ENCODE results near the gene TMEM63A.
"Not testable (repeated sequence)": the region's sequence is repeated elsewhere in the genome, so short reads cannot be mapped to it uniquely, and the experiment has no call there.

The TMEM63A gene

DNA sequence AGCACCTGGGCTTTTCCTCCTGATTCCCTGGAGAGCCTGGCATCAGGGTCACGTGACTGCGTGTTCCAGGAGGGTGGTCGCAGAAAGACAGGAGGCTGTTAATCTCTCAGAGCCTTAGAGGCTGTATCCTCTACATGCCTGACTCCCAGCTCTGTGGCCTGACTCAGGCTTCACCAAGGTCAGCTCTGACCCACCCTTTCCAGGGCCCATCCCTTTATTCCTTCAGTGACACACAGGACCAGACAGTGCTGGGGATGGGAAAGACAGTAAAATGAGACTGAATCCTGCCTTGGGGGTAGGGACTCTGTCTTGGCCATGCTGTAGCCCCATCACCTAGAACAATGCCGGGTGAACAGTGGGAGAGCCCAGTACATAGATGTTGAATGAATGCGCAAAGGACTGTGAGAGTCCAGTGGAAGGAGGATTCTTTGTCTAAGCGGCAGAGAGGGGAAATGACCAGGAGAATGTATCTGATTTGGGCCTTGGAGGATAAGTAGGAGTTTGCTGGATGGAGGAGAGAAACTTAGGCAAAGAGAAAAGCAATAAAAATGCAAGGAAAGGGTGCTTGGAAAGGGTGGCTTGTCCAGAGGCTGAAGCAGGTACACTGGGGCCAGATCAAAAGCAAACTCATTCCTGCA is 39.3 kb downstream of the TMEM63A start:
- no peak for DNase-seq

DNA sequence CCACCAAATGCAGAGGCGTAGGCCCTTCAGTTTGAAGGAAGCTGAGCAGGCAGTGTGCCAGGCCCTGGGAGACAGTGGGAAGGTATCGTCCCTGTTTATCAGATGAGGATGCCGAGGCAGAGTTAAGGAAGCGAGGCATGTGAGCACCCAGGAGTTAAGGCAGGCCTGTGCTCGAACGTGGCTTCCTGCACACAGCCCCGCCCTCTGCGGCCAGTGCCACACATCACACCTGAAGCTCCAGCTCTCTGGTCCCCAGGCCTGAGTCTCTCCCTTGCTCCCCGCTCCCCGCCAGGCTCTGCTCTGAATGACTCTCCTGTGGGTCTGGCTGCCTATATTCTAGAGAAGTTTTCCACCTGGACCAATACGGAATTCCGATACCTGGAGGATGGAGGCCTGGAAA is 40.1 kb downstream of the TMEM63A start:
- no peak for DNase-seq

DNA sequence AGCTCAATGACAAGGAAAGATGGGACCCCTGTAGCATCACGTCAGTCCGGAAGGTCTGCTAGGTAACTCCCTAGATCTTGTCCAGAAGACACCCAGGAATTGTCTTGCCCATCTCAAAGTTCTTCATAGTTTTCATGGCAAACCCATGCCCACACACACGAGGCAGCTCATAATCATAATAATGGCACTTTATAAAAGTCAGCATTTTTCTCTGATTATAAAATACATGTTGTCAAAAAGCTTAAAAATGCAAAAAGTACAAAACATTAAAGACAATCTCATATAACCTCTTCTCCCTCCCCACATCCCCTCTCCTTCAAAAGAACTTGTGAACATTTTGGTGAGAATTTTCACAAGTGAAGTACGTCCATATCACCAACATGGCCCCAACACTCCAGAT is 41.5 kb downstream of the TMEM63A start:
- DNase-seq: no peak

DNA sequence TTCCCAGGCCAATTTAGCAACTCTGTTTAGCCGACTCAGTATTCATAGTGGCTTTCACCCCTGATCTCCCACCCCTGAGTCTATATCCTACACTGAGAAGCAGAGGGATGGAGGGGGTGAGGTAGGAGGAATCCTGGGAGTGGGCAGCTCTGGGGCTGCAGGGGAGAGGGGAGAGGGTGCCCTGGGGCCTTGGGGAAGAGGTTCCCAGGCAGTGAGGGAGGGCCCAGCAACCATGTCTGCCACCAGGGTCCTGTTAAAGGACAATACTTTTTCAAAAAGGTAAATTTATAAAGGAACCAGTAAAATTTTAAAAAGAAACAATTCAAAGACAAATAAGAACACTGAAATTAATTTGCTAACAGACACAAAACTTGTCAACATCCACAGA is 42.0 kb downstream of the TMEM63A start:
- DNase-seq: no peak

DNA sequence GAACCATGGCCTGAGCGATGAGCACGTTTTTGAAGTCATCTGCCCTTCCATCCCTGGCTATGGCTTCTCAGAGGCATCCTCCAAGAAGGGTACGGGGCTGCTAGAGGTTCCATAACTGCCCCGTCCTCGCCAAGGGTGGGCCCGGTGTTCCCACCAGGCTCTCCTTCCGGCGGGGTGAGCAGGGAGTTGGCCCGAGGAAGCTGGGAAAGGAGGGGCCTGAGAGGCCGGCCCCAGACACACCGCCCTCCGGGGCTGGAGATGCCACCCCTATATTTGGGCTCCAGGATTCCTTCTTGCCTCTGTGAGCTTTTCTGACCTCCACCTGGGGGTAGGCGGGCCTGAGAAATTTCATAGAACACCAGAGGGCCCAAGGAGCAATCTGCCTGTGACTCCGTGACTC is 43.4 kb downstream of the TMEM63A start:
- no peak for DNase-seq

DNA sequence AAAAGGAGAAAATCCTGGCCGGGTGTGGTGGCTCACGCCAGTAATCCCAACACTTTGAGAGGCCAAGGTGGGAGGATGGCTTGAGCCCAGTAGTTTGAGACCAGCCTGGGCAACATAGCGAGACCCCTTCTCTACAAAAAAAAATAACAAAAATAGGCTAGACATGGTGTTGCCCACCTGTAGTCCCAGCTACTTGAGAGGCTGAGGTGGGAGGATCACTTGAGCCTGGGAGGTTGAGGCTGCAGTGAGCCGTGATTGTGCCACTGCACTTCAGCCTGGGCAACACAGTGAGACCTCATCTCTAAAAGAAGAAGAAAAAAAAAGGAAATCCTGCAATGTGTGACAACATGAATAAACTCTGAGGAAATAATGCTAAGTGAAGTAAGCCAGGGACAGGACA is 45.9 kb downstream of the TMEM63A start:
- DNase-seq: not testable (repeated sequence)

DNA sequence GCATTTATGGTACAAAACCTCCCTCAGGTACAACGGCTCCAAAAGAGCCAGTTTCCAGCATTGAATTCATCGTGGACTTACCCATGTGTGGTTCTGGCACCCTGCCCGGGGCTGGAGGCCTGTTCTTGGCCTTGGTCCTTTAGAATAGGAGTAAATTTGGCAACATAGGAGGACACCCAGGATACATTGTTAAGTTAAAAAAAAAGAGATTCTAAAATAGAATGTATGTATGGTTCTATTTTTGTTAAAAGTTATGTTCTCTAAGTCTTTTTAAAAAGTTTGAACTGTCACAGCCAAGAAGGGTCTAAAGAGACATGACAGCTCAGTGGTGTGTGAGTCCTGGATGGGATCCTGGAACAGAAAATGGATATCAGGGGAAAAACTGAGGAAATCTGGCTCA is 46.3 kb downstream of the TMEM63A start:
- DNase-seq: no peak

DNA sequence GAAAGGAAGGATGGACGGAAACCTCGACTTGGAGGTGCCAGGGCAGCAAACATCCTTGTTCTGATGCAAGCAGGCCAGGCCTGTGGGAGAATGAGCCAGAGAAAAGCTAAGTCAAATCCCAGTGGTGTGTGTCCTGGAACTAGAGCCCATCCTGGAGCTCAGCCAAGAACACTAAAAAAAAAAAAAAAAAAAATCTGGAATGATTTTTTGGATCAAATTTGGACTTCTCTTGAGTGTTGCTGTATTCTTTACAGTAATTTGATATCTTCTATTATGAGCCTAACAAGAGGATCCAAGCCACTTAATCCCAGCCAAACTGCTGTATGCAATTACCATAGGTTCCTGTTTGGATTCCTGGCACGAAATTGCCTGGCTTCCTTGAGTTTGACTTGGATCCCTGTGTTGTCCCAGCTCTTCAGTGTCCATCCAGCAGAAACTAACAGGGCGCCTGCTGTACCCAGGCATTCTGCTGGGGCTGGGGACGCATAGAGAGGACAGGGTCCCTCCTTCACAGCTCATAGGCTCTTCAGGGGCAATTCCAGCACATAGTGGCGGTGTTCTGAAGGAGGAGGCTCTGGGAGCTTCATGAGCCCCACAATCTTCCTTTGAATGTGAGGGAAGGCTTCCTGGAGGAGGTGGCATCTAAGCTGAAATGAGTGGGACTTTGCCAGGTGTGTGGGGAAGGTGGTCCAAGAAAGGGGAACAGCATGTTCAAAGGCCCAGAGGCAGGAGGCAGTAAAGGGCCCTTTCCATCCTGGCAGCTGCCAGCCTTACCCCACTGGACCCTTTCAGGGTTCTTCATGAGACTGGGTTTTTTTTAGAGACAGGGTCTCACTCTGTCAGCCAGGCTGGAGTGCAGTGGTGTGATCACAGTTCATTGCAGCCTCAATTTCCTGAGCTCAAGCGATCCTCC is 47.5 kb downstream of the TMEM63A start:
- DNase-seq: no peak

DNA sequence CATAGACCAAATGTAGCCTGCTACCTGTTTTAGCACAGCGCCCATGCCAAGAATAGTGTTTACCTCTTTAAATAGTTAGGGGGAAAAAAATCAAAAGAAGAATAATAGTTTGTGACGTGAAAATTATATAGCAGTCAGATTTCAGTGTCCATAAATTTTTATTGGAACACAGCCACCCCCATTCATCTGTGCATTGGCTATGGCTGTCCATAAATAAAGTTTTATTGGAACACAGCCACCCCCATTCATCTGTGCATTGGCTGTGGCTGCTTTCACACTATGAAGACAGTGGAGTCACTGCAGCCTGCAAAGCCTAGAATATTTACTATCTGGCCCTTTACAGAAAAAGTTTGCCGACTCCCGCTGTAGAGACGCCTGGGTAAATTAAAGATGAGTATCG is 51.3 kb downstream of the TMEM63A start:
- no peak for DNase-seq

DNA sequence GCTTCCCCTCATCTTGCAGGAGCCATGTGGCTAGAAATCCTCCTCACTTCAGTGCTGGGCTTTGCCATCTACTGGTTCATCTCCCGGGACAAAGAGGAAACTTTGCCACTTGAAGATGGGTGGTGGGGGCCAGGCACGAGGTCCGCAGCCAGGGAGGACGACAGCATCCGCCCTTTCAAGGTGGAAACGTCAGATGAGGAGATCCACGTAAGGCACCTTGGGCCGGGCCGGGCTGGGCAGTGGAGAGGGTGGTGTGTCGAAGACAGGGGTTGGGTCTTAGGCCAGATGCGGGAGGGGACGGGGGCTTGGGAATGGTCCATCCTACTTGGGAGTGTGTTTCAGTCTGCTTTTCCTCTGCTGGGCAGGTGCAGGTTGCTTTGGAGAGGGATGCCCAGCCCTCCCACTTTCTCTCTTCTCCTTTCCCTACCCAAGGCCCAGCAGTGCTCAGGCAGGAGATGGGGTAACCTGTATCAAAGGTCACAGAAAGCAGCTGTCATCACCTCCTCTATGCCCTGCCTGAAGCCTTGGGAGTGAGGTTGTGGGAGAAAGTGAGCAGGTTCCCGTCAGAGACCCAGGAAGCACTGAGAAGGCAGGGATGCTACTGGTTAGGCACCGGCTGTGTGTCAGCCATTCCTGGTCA is 53.4 kb downstream of the TMEM63A start:
- no peak for DNase-seq

DNA sequence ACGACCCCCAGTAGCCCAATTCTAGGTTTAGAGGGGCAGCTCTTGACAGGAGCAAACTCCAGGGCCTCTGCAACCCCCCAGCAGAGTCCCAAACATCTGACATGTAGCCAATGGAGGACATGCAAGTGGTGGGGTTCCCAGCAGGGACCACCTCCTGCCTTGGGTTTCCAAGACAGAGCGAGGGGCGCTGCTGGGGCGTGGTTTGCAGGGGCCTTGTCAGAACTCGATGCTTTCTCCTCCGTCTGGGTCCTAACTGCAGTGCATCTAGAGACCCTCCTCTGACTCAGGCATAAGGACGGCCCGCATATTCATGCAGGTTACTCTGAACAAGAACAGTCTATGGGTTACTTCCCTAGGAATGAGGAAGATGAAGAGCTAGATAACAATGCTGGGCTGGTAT is 55.1 kb downstream of the TMEM63A start:
- DNase-seq: no peak

DNA sequence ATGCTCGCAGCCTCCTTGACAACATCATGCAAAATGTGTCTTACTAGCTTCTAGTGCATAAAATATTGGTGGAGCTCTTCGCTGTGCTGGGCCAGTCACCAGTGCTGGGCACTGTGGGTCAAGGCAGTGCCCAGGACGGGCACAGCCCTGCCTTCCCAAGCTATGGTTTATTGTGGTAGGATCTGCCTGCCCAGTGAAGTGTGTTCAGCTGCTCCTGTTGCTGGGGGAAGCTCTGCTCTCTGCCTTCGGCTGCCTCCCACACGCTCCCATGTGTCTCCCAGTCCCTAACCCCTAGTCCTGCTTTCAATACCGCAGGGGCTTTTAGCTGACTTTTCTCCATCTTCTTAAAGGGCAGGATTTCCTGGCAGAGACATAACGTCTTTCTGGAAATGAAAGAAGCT is 56.6 kb downstream of the TMEM63A start:
- no peak for DNase-seq

DNA sequence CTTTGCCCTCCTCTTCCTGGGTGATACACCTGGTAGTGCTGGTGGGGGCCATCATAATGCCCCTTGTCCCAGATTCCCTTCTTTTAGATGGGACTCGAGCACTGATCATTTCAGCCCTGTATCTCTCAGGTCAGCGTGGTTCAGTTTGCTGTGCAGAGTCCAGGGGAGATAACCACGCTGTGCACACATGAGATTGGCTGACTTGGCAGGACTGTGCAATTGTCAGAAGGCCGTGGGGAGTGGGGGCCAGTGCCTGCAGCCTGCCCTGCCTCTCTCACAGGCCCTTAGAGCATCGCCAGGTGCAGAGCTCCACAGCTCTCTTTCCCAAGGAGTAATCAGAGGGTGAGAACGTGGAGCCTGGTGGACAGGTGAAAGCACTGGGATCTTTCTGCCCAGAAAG is 57.1 kb downstream of the TMEM63A start:
- DNase-seq: no peak

DNA sequence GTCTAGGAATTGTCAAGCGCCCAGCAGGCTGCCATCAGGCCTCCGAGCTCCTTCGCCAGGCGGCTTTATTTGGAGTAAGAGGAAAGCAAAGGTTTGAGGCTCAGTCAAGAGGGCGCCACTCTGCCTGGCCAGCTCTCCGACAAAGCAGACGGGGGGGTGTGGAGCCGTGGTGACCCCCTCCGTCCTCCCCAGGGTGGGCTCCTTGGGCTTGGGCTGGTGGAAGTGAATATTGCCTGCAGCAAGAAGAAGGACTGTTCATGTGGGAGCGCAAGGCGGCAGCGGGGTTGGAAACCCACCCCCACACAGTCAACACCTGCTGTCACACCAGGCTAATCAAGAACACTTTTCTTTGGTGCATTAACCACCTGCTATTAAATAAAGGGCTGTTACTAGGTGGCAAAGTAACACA is 57.6 kb downstream of the TMEM63A start:
- no peak for DNase-seq

DNA sequence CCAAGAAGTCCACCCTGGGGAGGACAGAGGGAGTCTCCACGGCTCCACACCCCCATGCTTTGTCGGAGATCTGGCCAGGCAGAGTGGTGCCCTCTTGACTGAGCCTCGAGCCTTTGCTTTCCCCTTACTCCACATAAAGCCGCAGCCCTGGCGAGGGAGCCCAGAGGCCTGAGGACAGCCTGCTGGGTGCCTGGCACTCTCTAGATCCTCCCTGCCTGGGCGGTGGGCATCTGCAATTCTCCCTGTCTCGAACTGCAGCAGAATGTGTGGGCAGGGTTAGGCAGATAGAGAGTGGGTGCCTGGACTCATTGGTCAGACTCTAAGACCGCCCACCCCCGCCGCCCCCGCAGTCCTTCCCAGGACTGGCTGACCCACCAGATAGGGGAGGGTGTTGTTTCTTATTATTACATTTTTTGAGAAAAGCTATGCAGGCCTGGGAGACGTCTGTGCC is 58.3 kb downstream of the TMEM63A start:
- DNase-seq: no peak

DNA sequence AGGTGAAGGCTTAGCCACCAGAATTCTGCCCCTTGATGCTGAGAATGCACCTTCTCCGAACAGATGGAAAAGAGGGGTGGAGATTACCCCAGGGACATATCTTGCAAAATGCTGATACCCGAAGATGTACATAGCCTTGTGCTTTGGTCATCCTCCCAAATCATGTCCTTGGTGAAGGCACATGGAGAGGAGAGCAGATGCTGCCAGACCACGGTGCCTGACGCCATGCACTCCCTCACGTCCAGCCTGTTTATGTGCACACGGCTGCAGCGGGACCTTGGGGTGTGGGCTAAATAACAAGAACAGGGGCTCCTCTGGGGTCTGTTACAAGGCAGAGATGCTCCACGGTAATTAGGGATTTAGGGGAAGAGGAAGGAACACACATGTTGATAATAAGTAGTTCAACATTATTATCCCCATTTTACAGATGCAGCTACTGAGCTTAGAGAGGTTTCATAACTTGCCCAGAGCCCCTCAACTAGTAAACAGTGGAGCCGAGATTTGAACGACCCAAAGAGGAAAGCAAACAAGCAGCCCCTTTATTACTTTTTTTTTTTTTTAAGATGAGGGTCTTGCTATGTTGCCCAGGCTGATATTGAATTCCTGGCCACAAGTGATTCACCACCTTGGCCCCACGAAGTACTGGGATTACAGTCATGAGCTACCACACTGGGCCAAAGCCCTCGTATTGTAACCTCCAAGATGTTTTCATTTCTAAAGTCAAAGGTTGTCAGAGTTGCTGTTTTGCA is 59.4 kb downstream of the TMEM63A start:
- no peak for DNase-seq

DNA sequence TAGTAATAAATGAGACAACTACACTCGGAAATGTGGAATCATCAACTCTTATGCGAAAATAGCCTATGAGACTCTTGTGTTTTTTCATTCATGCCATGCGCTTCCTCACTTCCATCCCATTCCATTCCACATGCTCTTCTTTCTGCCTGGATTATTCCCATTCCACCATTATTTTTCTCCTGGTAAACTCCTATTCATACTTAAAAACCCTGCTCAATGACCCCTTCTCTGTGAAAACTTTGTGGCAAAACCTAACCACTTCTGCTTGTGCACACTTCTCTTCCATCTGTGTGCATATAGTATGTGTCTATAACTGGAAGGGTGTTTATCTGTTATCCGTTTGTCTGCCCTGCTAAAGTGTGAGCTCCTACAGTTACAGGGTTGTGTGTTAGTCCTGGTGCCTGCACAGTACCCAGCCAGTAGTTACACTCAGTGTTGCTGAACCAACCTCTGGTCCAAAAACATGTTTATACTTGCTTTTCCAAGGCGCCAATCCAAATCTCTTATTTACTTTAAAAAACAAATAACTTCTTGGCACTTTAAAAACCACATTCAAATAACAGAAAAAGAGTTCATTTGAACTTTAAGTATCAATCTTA is 61.6 kb downstream of the TMEM63A start:
- DNase-seq: no peak

DNA sequence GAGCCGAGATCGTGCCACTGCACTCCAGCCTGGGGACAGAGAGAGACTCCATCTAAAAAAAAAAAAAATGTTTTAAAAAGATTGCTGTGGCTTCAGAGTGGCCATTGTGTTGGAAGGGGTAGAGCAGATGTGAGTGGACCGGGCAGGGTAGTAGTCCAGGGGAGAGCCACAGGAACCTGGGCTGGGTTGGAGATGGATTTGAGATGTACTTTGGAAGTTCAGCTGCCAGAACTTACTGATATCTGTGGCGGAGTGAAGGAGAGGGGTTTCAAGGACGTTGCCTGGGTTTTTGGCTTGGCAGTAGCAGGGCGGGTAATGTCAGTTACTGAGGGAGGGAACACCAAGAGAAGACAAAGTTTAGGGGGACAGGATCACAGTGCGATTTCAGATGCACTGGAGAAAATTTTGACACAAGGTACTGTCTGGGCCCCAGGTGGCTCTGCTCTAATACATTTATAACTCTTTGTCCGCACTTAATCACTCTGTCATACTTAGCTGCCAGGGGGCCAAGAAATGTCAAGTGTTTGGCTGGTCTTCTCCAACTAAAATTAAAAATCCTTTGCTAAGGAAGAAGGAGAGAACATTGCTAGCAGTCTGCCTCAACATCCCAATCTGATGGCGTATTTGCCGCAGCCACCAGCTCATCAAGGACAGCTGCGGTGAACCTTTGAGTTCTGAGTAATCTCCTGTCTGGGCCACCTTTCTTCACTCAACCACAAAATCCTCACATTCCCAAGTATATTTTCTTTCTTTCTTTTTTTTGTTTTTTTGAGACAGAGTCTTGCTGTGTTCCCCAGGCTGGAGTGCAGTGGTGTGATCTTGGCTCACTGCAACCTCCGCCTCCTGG is 62.6 kb downstream of the TMEM63A start:
- DNase-seq: no peak

DNA sequence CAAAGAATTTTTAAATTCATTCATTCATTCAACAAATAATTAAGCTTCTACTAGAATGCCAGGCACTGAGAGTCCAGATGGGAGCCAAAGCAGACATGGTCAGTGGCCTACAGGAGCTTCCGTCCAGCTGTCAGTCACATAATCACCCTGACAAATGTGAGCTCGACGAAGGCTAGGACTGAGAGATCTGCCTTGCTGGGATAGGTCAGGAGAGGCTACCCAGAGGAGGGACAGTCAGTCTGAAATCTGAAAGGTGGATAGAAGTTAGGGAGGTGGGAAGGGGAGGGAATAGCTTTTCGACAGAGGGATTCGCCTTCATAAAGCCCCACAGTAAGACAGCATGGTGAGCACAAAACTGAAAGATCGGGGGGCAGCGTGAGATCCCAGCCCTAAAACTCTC is 64.0 kb downstream of the TMEM63A start:
- no peak for DNase-seq

DNA sequence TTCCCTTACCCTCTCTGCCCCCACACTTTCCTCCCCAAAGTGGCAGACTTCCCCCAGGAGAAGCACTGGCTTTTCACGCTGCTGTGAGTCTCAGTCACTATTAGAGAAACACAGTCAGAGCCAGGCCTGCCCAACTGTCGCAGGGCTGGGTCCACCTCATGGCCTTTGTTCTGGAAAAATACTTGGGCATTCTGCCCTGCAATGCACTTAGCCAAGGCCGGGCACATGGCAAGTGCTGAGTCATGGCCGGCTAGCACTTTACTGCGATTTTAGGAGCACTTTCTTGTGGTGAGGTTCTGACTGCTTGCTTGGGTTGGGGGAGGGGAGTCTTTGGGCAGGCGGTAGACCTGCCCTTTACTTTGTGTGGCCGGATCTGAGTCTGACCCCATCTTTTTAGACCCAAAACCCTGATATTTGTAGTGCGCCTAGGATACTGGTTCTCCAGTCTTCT is 64.5 kb downstream of the TMEM63A start:
- DNase-seq: no peak

DNA sequence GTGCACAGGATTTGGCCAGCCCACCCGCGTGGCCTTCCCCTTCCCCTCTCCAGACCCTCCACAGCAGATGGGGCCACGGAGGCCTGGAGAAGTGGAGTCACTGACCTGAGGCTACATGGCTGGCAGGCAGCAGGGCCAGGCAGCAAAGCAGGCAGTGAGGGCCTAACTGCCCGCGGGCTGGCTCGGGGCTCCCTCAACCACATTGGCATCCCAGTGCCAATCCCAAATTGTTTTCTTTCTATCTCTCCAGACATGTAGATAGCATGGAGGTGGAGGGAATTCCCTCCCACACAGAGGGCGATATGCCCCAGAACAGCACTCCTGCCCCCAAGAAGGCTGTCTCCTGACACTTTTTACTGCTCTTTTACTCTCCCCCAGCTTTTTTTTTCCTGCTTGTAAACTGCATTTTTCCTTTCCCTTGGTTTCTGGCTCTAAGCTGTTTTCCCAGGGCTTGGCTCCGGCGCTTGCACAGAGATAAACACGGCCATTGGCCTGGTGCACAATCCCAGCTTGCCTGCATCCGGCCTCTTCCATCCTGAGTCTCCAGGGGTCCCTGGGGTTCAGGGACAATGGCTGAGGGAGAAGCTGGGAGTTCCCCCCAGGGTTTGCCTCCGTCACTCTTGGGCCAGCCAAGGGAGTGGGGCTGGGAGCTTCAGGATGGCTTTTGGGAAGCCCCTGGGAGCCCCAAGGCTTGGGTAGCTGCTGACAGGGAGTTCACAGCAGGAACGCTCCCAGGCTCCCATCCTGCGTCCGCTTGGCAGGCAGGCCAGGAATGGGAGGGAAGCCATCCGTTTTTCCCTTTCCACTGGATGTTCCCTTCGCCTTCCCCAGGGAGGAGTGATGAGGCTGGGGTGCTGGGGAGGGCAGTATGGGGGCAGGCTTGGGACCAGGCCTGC is 65.3 kb downstream of the TMEM63A start:
- DNase-seq: no peak

Data from DMS 273 treated with DMSO at 0.1 percent for 48 hours (cell line).